ENCODE measurements around the gene C3orf62. TPM values are rescaled to one million over a fixed set of nuclear protein-coding genes. Genes with fewer than 3 reads are reported as not detected.

Gene C3orf62
- total and polyA plus RNA-seq, 10 of the 15 experiments (the other 5 are each of a cell fraction or from before 2014, with no cell fraction given): 2.7 to 7.5 (median 4.2) TPM

DNA sequence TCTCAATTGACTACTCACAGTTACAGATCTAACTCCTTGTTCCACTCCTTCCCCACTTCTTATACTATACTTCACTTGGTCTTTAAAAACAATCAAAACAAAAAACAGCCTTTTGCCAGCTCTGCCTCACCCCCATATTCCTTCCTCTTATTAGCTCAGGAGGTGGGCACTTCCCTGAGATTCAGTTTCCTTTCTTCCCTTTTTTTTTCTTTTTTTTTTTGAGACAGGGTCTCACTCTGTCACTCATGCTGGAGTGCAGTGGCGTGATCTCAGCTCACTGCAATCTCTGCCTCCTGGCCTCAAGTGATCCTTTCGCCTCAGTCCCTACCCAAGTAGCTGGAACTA, 6.9 kb downstream of the C3orf62 start:
- intact Hi-C loops (cut with micrococcal nuclease; ENCODE audit: unreplicated experiment) (no loop called here), in situ Hi-C loops (cut with MboI) (no loop called here)
- no peaks in the 10 kb centered on the region for H3K4me1 ChIP-seq (ENCODE audit: control insufficient read depth, insufficient read depth, low read length)
- no peak overlapping the region for H3K4me3 ChIP-seq
- CTCF ChIA-PET: no interaction called here
- TF ChIP-seq BHLHE40 (IDR thresholded peaks at IDR 0.05; ENCODE audit: borderline replicate concordance in 1 of 2, low read depth in 2 of 2, low read length in 1 of 2) (no peak), KDM1A (IDR thresholded peaks at IDR 0.05; ENCODE audit: borderline replicate concordance) (no peak), NR2F1 (conservative IDR thresholded peaks at IDR 0.05) (no peak), RB1 (IDR thresholded peaks at IDR 0.05; ENCODE audit: borderline replicate concordance) (no peak), HCFC1 (IDR thresholded peaks at IDR 0.05; ENCODE audit: low read length) (no peak), MTA2 (IDR thresholded peaks at IDR 0.05; ENCODE audit: low read depth) (no peak)
- TF ChIP-seq, protein P1, sequence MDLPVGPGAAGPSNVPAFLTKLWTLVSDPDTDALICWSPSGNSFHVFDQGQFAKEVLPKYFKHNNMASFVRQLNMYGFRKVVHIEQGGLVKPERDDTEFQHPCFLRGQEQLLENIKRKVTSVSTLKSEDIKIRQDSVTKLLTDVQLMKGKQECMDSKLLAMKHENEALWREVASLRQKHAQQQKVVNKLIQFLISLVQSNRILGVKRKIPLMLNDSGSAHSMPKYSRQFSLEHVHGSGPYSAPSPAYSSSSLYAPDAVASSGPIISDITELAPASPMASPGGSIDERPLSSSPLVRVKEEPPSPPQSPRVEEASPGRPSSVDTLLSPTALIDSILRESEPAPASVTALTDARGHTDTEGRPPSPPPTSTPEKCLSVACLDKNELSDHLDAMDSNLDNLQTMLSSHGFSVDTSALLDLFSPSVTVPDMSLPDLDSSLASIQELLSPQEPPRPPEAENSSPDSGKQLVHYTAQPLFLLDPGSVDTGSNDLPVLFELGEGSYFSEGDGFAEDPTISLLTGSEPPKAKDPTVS (IDR thresholded peaks at IDR 0.05; ENCODE audit: low read depth, low read length): no peak
- TF ChIP-seq, protein P2, sequence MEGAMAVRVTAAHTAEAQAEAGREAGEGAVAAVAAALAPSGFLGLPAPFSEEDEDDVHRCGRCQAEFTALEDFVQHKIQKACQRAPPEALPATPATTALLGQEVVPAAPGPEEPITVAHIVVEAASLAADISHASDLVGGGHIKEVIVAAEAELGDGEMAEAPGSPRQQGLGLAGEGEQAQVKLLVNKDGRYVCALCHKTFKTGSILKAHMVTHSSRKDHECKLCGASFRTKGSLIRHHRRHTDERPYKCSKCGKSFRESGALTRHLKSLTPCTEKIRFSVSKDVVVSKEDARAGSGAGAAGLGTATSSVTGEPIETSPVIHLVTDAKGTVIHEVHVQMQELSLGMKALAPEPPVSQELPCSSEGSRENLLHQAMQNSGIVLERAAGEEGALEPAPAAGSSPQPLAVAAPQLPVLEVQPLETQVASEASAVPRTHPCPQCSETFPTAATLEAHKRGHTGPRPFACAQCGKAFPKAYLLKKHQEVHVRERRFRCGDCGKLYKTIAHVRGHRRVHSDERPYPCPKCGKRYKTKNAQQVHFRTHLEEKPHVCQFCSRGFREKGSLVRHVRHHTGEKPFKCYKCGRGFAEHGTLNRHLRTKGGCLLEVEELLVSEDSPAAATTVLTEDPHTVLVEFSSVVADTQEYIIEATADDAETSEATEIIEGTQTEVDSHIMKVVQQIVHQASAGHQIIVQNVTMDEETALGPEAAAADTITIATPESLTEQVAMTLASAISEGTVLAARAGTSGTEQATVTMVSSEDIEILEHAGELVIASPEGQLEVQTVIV (IDR thresholded peaks at IDR 0.05; ENCODE audit: borderline replicate concordance, partially characterized antibody): no peak
- H3K9ac ChIP-seq (ENCODE audit: control insufficient read depth, insufficient read depth, low read length): no peak overlapping the region
- ATAC-seq (no peak), DNase-seq (ENCODE audit: low read depth, low spot score) (no peak), FAIRE-seq (no peak)
- no peak overlapping the region for H3K4me2 ChIP-seq (ENCODE audit: control insufficient read depth, insufficient read depth)
- H2AFZ ChIP-seq (ENCODE audit: control insufficient read depth, low read depth, low read length): no peak overlapping the region
- H3K9me3 ChIP-seq (replicated peaks; ENCODE audit: control insufficient read depth, insufficient read depth, low read length): no peaks in the 10 kb centered on the region
- H3K27ac ChIP-seq (ENCODE audit: control insufficient read depth, insufficient read depth): no peak overlapping the region
- H3K27me3 ChIP-seq (replicated peaks in 1 of 2; ENCODE audit: control insufficient read depth in 2 of 2, insufficient read depth in 2 of 2, low read length in 1 of 2): no peaks in the 10 kb centered on the region
- POLR2A ChIA-PET: interaction anchor here (0.7 kb wide), 1 partner anchor 82 kb away, joined by 3 read pairs; no protein-coding TSS in a partner anchor
- RAD21 ChIA-PET (ENCODE audit: unreplicated experiment): no interaction called here
- no peaks in the 10 kb centered on the region; a peak in 3 of 4 replicates for H3K36me3 ChIP-seq (ENCODE audit: control insufficient read depth in 2 of 2, insufficient read depth in 2 of 2, low read length in 1 of 2)
- no peaks in the 10 kb centered on the region for H4K20me1 ChIP-seq (ENCODE audit: control insufficient read depth, insufficient read depth)
- WGBS (ENCODE audit: insufficient coverage, insufficient replicate concordance, low lambda C conversion rate, missing lambda C conversion rate): 88% methylated on average over 2 of the region's 2 CpGs
- H3K79me2 ChIP-seq (ENCODE audit: control insufficient read depth, insufficient read depth, low read length): no peaks in the 10 kb centered on the region
- SMC1A ChIA-PET (ENCODE audit: uncharacterized antibody, unreplicated experiment): interaction anchor here (1.2 kb wide), 1 partner anchor 179 kb away, joined by 5 read pairs; no protein-coding TSS in a partner anchor
- no TSS peak for BruUV-seq (replicated peaks)

All from GM12878 (cell line).